GM12874 (cell line): ENCODE results near the gene VIPR1.

Experiments
- CTCF ChIP-seq: IDR thresholded peaks from 2 replicates; pipeline ENCODE4 v1.5.1; 2011; ENCODE audit warnings: low read depth, mild to moderate bottlenecking, control low read depth, low read length, moderate library complexity; ENCODE audit not compliant: insufficient read depth

The VIPR1 gene

DNA sequence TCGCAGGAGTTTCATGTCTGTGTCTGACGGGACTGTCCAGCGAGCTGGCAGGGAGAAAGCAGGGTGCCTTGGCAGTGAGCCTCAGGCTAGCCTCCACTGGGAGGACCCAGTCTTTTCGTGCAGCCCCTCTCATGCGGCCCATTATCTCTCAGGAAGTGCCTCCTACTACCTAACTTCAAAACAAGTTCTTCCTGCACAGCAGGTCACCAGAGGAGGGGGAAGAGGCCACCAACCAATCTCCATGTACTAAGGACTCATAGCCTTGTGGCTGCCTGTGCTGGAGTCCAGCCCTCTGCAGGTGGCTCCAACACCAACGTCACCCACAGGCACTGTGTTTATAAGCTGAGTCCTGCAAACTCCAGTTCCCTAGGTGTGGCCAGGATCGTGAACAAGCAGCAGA is 4.8 kb downstream of the VIPR1 start:
- no peak for TF ChIP-seq CTCF

- no peak for TF ChIP-seq CTCF
These were observed 5.4 kb downstream of the VIPR1 start for GRCh38 chr3:42507761-42508335.

- no peak for TF ChIP-seq CTCF
These were observed 6.1 kb downstream of the VIPR1 start for GRCh38 chr3:42508562-42508961.

GRCh38 chr3:42509111-42509510 is 6.7 kb downstream of the VIPR1 start:
- no peak for TF ChIP-seq CTCF

GRCh38 chr3:42510325-42510724 is 7.9 kb downstream of the VIPR1 start:
- TF ChIP-seq CTCF = no peak

- no peak for TF ChIP-seq CTCF
These were observed 8.8 kb downstream of the VIPR1 start for GRCh38 chr3:42511201-42511600.

- TF ChIP-seq CTCF = no peak
These were observed 9.3 kb downstream of the VIPR1 start for GRCh38 chr3:42511736-42512135.
